Ramos (cell line): ENCODE data around the gene AMBN.

Source experiments
- in situ Hi-C: fragments of 300-500 bp; cut with MboI; formaldehyde crosslinking; loops from one replicate; pipeline ENCODE4 v1.14.3; 2022; ENCODE audit warnings: low sequenced_read_pairs; ENCODE audit not compliant: unreplicated experiment

AMBN gene

GRCh38 chr4:70591955-70592582, at the start of gene AMBN:
Gene AMBN, plus strand, starts transcription at chr4:70592256. Its CDS starts 103 bp downstream, at chr4:70592359.
- in situ Hi-C loops = loop anchor here (25.0 kb wide), 1 partner anchor 1120 kb away; no protein-coding TSS in a partner anchor

GRCh38 chr4:70544279-70544868, 47.7 kb upstream of the AMBN start:
- in situ Hi-C loops = no loop called here

- in situ Hi-C loops = no loop called here
Measured at GRCh38 chr4:70556856-70557255, 35.2 kb upstream of the AMBN start.

GRCh38 chr4:70559211-70559830, 32.7 kb upstream of the AMBN start:
- in situ Hi-C loops = no loop called here

GRCh38 chr4:70559924-70560323, 32.1 kb upstream of the AMBN start:
- in situ Hi-C loops = no loop called here

- in situ Hi-C loops = no loop called here
Measured at GRCh38 chr4:70564033-70564432, 28.0 kb upstream of the AMBN start.

GRCh38 chr4:70570796-70571195, 21.3 kb upstream of the AMBN start:
- in situ Hi-C loops = no loop called here

- in situ Hi-C loops = no loop called here
Measured at GRCh38 chr4:70571772-70572171, 20.3 kb upstream of the AMBN start.

GRCh38 chr4:70575964-70576363, 16.1 kb upstream of the AMBN start:
- in situ Hi-C loops = loop anchor here (25.0 kb wide), 1 partner anchor 1136 kb away; no protein-coding TSS in a partner anchor

GRCh38 chr4:70577220-70577927, 14.7 kb upstream of the AMBN start:
- in situ Hi-C loops = loop anchor here (25.0 kb wide), 1 partner anchor 1135 kb away; no protein-coding TSS in a partner anchor

GRCh38 chr4:70581980-70582379, 10.1 kb upstream of the AMBN start:
- in situ Hi-C loops = loop anchor here (25.0 kb wide), 1 partner anchor 1130 kb away; no protein-coding TSS in a partner anchor

GRCh38 chr4:70583952-70584834, 7.9 kb upstream of the AMBN start:
- in situ Hi-C loops = loop anchor here (25.0 kb wide), 1 partner anchor 1128 kb away; no protein-coding TSS in a partner anchor

GRCh38 chr4:70586841-70587240, 5.2 kb upstream of the AMBN start:
- in situ Hi-C loops = loop anchor here (25.0 kb wide), 1 partner anchor 1125 kb away; no protein-coding TSS in a partner anchor

GRCh38 chr4:70589785-70590184, 2.3 kb upstream of the AMBN start:
- in situ Hi-C loops = loop anchor here (25.0 kb wide), 1 partner anchor 1123 kb away; no protein-coding TSS in a partner anchor

- in situ Hi-C loops = loop anchor here (25.0 kb wide), 1 partner anchor 1118 kb away; no protein-coding TSS in a partner anchor
Measured at GRCh38 chr4:70594196-70594595, 2.1 kb downstream of the AMBN start.

GRCh38 chr4:70600305-70600704, 8.2 kb downstream of the AMBN start:
- in situ Hi-C loops = no loop called here

- in situ Hi-C loops = no loop called here
Measured at GRCh38 chr4:70600977-70601376, 8.9 kb downstream of the AMBN start.

- in situ Hi-C loops = no loop called here
Measured at GRCh38 chr4:70601422-70602039, 9.5 kb downstream of the AMBN start.

GRCh38 chr4:70603856-70604255, 11.8 kb downstream of the AMBN start:
- in situ Hi-C loops = no loop called here
